Neuronal stem cell (in vitro differentiated cells): Measurements from ENCODE around the gene ST6GALNAC5.

Experiments
- DNase-seq: peaks from one replicate; pipeline ENCODE4 v3.0.0-alpha.2; 2013; ENCODE audit warnings: low spot score
- H2AFZ ChIP-seq: one replicate; pipeline ENCODE4 v1.6.1; 2013; ENCODE audit warnings: mild to moderate bottlenecking, low read length, inconsistent platforms
- H2AK5ac ChIP-seq: 2 replicates; pipeline ENCODE4 v1.6.1; 2013; ENCODE audit warnings: low read depth, mild to moderate bottlenecking, inconsistent platforms, low read length, moderate library complexity, mixed read lengths
- H2BK120ac ChIP-seq: 2 replicates; pipeline ENCODE4 v1.6.1; 2013; ENCODE audit warnings: low read depth, mild to moderate bottlenecking, inconsistent platforms, low read length, moderate library complexity, mixed read lengths
- H2BK12ac ChIP-seq: one replicate; pipeline ENCODE4 v1.6.1; 2013; ENCODE audit warnings: low read length, inconsistent platforms
- H2BK15ac ChIP-seq: 2 replicates; pipeline ENCODE4 v1.6.1; 2013; ENCODE audit warnings: mild to moderate bottlenecking, low read length, inconsistent platforms, mixed read lengths
- H2BK5ac ChIP-seq: one replicate; pipeline ENCODE4 v1.6.1; 2013; ENCODE audit warnings: inconsistent platforms, mild to moderate bottlenecking, low read length, moderate library complexity
- H3K14ac ChIP-seq: one replicate; pipeline ENCODE4 v1.6.1; 2013; ENCODE audit warnings: low read length, inconsistent platforms
- H3K18ac ChIP-seq: 2 replicates; pipeline ENCODE4 v1.6.1; 2013; ENCODE audit warnings: low read length, inconsistent platforms
- H3K23ac ChIP-seq: 2 replicates; pipeline ENCODE4 v1.6.1; 2013; ENCODE audit warnings: low read depth, mild to moderate bottlenecking, mixed read lengths, low read length, inconsistent platforms; ENCODE audit not compliant: poor library complexity
- H3K27ac ChIP-seq: replicated peaks from 3 replicates; pipeline ENCODE4 v1.5.1; 2013; ENCODE audit warnings: low read length, inconsistent platforms
- H3K27me3 ChIP-seq, 3 experiments: 2 replicates each; pipeline ENCODE4 v1.6.1; 2013; ENCODE audit warnings: low read length in 3 of 3, mild to moderate bottlenecking in 2 of 3, inconsistent platforms in 1 of 3, low read depth in 1 of 3, mixed read lengths in 1 of 3, moderate library complexity in 1 of 3; ENCODE audit not compliant: control insufficient read depth in 3 of 3, insufficient read depth in 3 of 3
- H3K36me3 ChIP-seq, 2 donors: replicated peaks in 1 of 2; 2 replicates each; pipeline ENCODE4 v1.6.1; 2013; ENCODE audit warnings: low read length in 2 of 2; ENCODE audit not compliant: control insufficient read depth in 2 of 2, insufficient read depth in 2 of 2
- H3K4ac ChIP-seq: 2 replicates; pipeline ENCODE4 v1.6.1; 2013; ENCODE audit warnings: inconsistent platforms, mild to moderate bottlenecking, low read length, moderate library complexity
- H3K4me1 ChIP-seq, 2 donors: 1 replicate in 1 of 2; 2 replicates in 1 of 2; pipeline ENCODE4 v1.6.1; 2013; ENCODE audit warnings: low read length in 2 of 2, low read depth in 1 of 2; ENCODE audit not compliant: control insufficient read depth in 2 of 2, insufficient read depth in 1 of 2
- H3K4me2 ChIP-seq: one replicate; pipeline ENCODE4 v1.6.1; 2013; ENCODE audit warnings: mild to moderate bottlenecking, low read length, inconsistent platforms; ENCODE audit not compliant: insufficient read depth, poor library complexity, severe bottlenecking
- H3K4me3 ChIP-seq, 2 donors: 2 replicates each; pipeline ENCODE4 v1.5.1; 2013; ENCODE audit warnings: low read length in 2 of 2, mild to moderate bottlenecking in 2 of 2, inconsistent platforms in 1 of 2, moderate library complexity in 1 of 2
- H3K79me1 ChIP-seq: one replicate; pipeline ENCODE4 v1.6.1; 2013; ENCODE audit warnings: low read depth, mild to moderate bottlenecking, inconsistent platforms, low read length, moderate library complexity
- H3K9ac ChIP-seq: one replicate; pipeline ENCODE4 v1.6.1; 2013; ENCODE audit warnings: mild to moderate bottlenecking, low read depth, low read length, inconsistent platforms; ENCODE audit not compliant: poor library complexity
- H3K9me3 ChIP-seq, 2 donors: replicated peaks in 1 of 2; 2 replicates each; pipeline versions ENCODE3 to v1.6.1; 2013; ENCODE audit warnings: low read length in 2 of 2, mild to moderate bottlenecking in 2 of 2, inconsistent platforms in 1 of 2, low read depth in 1 of 2, mixed read lengths in 1 of 2, moderate library complexity in 1 of 2; ENCODE audit not compliant: control insufficient read depth in 2 of 2, insufficient read depth in 1 of 2
- H4K8ac ChIP-seq: one replicate; pipeline ENCODE4 v1.6.1; 2013; ENCODE audit warnings: low read depth, mild to moderate bottlenecking, inconsistent platforms, low read length, moderate library complexity
- H4K91ac ChIP-seq: one replicate; pipeline ENCODE4 v1.6.1; 2013; ENCODE audit warnings: low read length, low read depth, mild to moderate bottlenecking, inconsistent platforms; ENCODE audit not compliant: poor library complexity
- WGBS, 2 donors: extraction: QIAGEN DNeasy Blood & Tissue Kit; methylation state at CpG; one replicate each; pipeline ENCODE4 v1.1.7; 2013; ENCODE audit warnings: missing lambda C conversion rate in 2 of 2, mixed read lengths in 1 of 2; ENCODE audit not compliant: insufficient read length in 2 of 2, insufficient replicate concordance in 1 of 2; ENCODE audit errors: extremely low coverage in 2 of 2; 5-methylcytosine and 5-hydroxymethylcytosine counted together

The ST6GALNAC5 gene

GRCh38 chr1:77038000-77038399 is 170.7 kb downstream of the ST6GALNAC5 start:
- Histone ChIP-seq H3K9ac (no peak overlapping the region), H4K91ac (no peak overlapping the region), H3K9me3 (no peaks in the 10 kb centered on the region), H2AK5ac (no peak overlapping the region), H2BK5ac (no peak overlapping the region), H2BK12ac (no peak overlapping the region), H3K4ac (no peak overlapping the region), H3K18ac (no peak overlapping the region), H3K36me3 (no peaks in the 10 kb centered on the region), H2BK15ac (no peak overlapping the region), H3K4me1 (peaks cover 0 to 7% of the 10 kb centered on the region in 2 donors), H3K27me3 (no peaks in the 10 kb centered on the region), H3K4me2 (no peak overlapping the region), H3K4me3 (no peak overlapping the region), H3K27ac (no peak overlapping the region), H3K14ac (no peak overlapping the region), H4K8ac (no peak overlapping the region), H2BK120ac (no peak overlapping the region), H3K23ac (no peak overlapping the region), H3K79me1 (no peaks in the 10 kb centered on the region), H2AFZ (no peak overlapping the region)
- WGBS, 2 donors = no CpG with 5 or more reads among the region's 1 CpG
- DNase-seq = no peak

- Histone ChIP-seq H2AFZ (no peak overlapping the region), H3K9ac (no peak overlapping the region), H3K4me3 (no peak overlapping the region), H3K27ac (no peak overlapping the region), H2BK120ac (no peak overlapping the region), H3K79me1 (no peaks in the 10 kb centered on the region), H4K91ac (no peak overlapping the region), H2BK5ac (no peak overlapping the region), H3K4me1 (no peaks in the 10 kb centered on the region), H4K8ac (no peak overlapping the region), H3K4ac (no peak overlapping the region), H2BK15ac (no peak overlapping the region), H3K27me3 (no peaks in the 10 kb centered on the region), H3K36me3 (no peaks in the 10 kb centered on the region), H2BK12ac (no peak overlapping the region), H2AK5ac (no peak overlapping the region), H3K23ac (no peak overlapping the region), H3K18ac (no peak overlapping the region), H3K9me3 (no peaks in the 10 kb centered on the region), H3K14ac (no peak overlapping the region), H3K4me2 (no peak overlapping the region)
- DNase-seq = no peak
- WGBS, 2 donors = no CpG with 5 or more reads among the region's 1 CpG
Measured at GRCh38 chr1:77039111-77039510, 171.8 kb downstream of the ST6GALNAC5 start.

GRCh38 chr1:77039739-77040138 is 172.5 kb downstream of the ST6GALNAC5 start:
- H2BK120ac ChIP-seq = no peak overlapping the region
- H3K79me1 ChIP-seq = no peaks in the 10 kb centered on the region
- H3K4me2 ChIP-seq = no peak overlapping the region
- H2AK5ac ChIP-seq = no peak overlapping the region
- no peak overlapping the region for H2BK15ac ChIP-seq
- H2BK12ac ChIP-seq = no peak overlapping the region
- no peaks in the 10 kb centered on the region for H3K9me3 ChIP-seq
- H3K18ac ChIP-seq = no peak overlapping the region
- no peak overlapping the region for H2AFZ ChIP-seq
- H2BK5ac ChIP-seq = no peak overlapping the region
- H3K4me1 ChIP-seq = no peaks in the 10 kb centered on the region
- no peak overlapping the region for H3K27ac ChIP-seq
- H3K4ac ChIP-seq = no peak overlapping the region
- H3K27me3 ChIP-seq = no peaks in the 10 kb centered on the region
- no peak overlapping the region for H4K8ac ChIP-seq
- no peak overlapping the region for H3K23ac ChIP-seq
- no peak for DNase-seq
- H3K14ac ChIP-seq = no peak overlapping the region
- whole genome bisulfite sequencing, 2 donors = no CpG with 5 or more reads among the region's 8 CpGs
- no peak overlapping the region for H3K9ac ChIP-seq
- H3K36me3 ChIP-seq = no peaks in the 10 kb centered on the region
- H4K91ac ChIP-seq = no peak overlapping the region
- no peak overlapping the region for H3K4me3 ChIP-seq

GRCh38 chr1:77040826-77041225 is 173.5 kb downstream of the ST6GALNAC5 start:
- no peak overlapping the region for H3K14ac ChIP-seq
- no peak overlapping the region for H3K23ac ChIP-seq
- no peak overlapping the region for H2AFZ ChIP-seq
- H3K36me3 ChIP-seq = no peaks in the 10 kb centered on the region
- no peak overlapping the region for H2BK5ac ChIP-seq
- no peak overlapping the region for H2AK5ac ChIP-seq
- no peak overlapping the region for H3K4ac ChIP-seq
- H3K9ac ChIP-seq = no peak overlapping the region
- no peak overlapping the region for H3K4me3 ChIP-seq
- no CpG with 5 or more reads among the region's 3 CpGs for WGBS, 2 donors
- H3K4me1 ChIP-seq = no peaks in the 10 kb centered on the region
- no peaks in the 10 kb centered on the region for H3K9me3 ChIP-seq
- no peak overlapping the region for H2BK120ac ChIP-seq
- H2BK15ac ChIP-seq = no peak overlapping the region
- H4K8ac ChIP-seq = no peak overlapping the region
- no peak for DNase-seq
- H4K91ac ChIP-seq = no peak overlapping the region
- no peak overlapping the region for H2BK12ac ChIP-seq
- H3K27me3 ChIP-seq = no peaks in the 10 kb centered on the region
- H3K27ac ChIP-seq = no peak overlapping the region
- H3K4me2 ChIP-seq = no peak overlapping the region
- H3K79me1 ChIP-seq = no peaks in the 10 kb centered on the region
- H3K18ac ChIP-seq = no peak overlapping the region
